ENCODE results near the gene HDAC7. TPM values are rescaled to one million over a fixed set of nuclear protein-coding genes. Genes with fewer than 3 reads are reported as not detected.
A peak's percentile ranks its signal among the peaks of the same experiment; 100 is the strongest.

The HDAC7 gene
- total RNA-seq, 1 donor from 2014 or later, result 126 TPM

DNA sequence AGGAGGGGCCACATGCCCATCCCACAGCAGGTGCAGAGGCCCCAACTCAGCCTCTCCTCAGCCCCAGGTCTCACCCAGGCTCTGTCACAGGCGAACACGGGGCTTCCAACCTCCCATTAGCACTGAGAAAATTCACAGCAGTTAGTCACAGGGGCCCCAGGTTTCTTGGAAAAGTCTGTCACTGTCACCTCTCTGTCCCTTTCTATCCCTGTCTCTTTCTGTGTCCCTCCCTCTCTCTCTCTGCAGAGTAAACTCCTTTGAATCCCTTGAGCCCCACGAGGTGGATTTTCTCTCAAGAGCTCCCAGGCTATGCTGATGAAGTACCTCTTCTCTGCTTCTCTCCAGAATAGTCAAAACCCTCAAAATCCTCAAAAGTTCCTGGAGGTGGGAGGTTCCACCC lies 80.4 kb downstream of the HDAC7 start:
- Mint-ChIP-seq H3K27me3 (no peaks in the 10 kb centered on the region), H3K9me3 (no peaks in the 10 kb centered on the region), H3K27ac (peak overlapping the region; percentile 82), H3K36me3 (ENCODE audit: low read depth) (no peaks in the 10 kb centered on the region), H3K4me3 (no peak overlapping the region), H3K4me1 (peaks cover 52% of the 10 kb centered on the region)
- CTCF ChIA-PET, result interaction anchor here (1.1 to 10.0 kb wide), 8 partner anchors 8 to 707 kb away, joined by 3 to 416 read pairs (median 102); partner anchors contain the start of genes ENDOU, RAPGEF3 and SLC48A1
- DNase-seq, result no peak
- TF ChIP-seq, protein P1, sequence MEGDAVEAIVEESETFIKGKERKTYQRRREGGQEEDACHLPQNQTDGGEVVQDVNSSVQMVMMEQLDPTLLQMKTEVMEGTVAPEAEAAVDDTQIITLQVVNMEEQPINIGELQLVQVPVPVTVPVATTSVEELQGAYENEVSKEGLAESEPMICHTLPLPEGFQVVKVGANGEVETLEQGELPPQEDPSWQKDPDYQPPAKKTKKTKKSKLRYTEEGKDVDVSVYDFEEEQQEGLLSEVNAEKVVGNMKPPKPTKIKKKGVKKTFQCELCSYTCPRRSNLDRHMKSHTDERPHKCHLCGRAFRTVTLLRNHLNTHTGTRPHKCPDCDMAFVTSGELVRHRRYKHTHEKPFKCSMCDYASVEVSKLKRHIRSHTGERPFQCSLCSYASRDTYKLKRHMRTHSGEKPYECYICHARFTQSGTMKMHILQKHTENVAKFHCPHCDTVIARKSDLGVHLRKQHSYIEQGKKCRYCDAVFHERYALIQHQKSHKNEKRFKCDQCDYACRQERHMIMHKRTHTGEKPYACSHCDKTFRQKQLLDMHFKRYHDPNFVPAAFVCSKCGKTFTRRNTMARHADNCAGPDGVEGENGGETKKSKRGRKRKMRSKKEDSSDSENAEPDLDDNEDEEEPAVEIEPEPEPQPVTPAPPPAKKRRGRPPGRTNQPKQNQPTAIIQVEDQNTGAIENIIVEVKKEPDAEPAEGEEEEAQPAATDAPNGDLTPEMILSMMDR (IDR thresholded peaks at IDR 0.05), result no peak
- intact Hi-C loops (cut with micrococcal nuclease), result no loop called here
- no peak for ATAC-seq (ENCODE audit: low read depth)
- POLR2A ChIA-PET, result interaction anchor here (1.1 to 6.6 kb wide), 7 partner anchors 13 to 342 kb away, joined by 3 to 84 read pairs (median 13); partner anchors contain the start of genes ENDOU and RAPGEF3

DNA sequence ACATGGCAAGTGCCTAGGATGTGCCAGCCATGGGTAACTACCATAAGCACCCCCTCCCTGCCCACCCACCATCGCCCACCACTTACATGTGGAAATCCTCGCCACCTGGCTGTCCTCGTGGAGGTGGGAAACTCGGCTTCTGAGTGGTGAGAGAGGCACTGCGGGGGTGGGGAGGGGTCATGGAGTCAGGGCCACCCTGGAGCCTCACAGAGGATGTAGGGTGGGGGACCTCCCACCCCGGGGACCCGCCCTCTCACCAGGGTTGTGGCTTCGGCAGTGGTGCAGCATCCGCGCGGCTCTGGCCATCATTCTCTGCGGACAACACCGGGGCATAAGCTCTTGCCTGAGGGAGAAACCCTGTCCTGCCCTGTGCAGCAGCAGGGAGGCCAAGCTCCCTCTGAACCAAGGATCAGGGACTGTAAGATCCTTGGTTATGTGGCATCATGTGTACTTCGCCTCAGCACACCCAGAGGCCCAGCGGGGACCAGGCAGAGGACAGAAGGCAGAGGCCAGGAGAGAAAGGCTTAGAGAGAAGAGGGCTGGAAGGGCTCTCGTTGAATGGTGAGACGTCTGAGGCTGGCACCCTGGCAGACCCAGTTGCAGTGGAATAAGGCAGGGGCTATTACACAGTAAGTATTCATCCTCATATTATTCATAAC lies 81.6 kb downstream of the HDAC7 start:
- ATAC-seq (ENCODE audit: low read depth) (no peak), DNase-seq (no peak)
- Mint-ChIP-seq H3K4me3 (no peak overlapping the region), H3K27me3 (no peaks in the 10 kb centered on the region), H3K4me1 (peaks cover 40% of the 10 kb centered on the region), H3K27ac (no peak overlapping the region), H3K9me3 (no peaks in the 10 kb centered on the region), H3K36me3 (ENCODE audit: low read depth) (no peaks in the 10 kb centered on the region)
- POLR2A ChIA-PET, result interaction anchor here (6.6 kb wide), 1 partner anchor 29 kb away, joined by 48 read pairs; no protein-coding TSS in a partner anchor
- intact Hi-C loops (cut with micrococcal nuclease), result no loop called here
- CTCF ChIA-PET, result interaction anchor here (7.5 to 10.0 kb wide), 2 partner anchors 32 to 42 kb away, joined by 94 to 416 read pairs; partner anchors contain the start of gene SLC48A1
- TF ChIP-seq, protein P1 (IDR thresholded peaks at IDR 0.05), result no peak

DNA sequence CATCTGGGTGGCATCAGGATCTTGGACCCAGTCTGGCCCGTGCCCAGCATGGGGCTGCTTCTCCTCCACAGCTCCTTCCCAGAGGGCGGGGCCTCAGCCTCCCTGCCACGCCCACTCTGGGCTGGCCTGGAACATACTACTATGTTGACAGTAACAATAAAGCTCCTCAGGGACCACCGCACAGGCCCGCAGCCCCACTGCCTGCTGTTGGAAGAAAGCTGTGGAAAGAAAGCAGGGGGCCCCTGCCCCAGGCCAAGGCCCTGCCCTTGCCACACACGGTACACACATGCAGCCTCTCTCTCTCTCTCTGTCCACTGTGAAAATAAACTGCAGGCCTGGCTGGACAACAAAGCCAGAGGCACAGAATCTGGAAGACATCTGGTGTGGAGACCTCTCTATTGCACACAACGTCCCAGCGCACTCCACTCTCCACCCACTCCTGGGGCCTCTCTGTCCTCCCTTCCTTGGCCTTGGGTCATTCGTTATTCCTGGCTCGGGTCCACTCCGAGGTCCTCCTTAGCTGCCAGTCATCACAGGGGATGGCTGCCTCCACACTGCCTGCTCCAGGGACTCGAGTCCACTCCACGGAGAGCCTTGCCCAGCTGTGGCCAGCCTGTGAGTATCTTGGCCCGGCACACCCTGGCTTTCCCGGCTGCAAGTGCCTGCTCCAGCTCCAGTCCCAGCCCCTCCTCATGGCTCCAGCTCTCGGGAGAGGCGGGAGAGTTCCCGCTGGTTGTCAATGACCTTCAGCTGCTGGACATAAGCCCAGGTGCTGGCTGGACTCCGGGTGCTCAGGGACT lies 82.6 kb downstream of the HDAC7 start:
- Mint-ChIP-seq H3K9me3 (no peaks in the 10 kb centered on the region), H3K4me3 (no peak overlapping the region), H3K4me1 (peaks cover 37% of the 10 kb centered on the region), H3K27me3 (no peaks in the 10 kb centered on the region), H3K27ac (no peak overlapping the region), H3K36me3 (ENCODE audit: low read depth) (no peaks in the 10 kb centered on the region)
- TF ChIP-seq, protein P1 (IDR thresholded peaks at IDR 0.05), result no peak
- DNase-seq (no peak), ATAC-seq (ENCODE audit: low read depth) (no peak)
- CTCF ChIA-PET, result interaction anchor here (0.8 to 1.6 kb wide), 4 partner anchors 21 to 102 kb away, joined by 3 to 7 read pairs (median 4); partner anchors contain the start of gene RAPGEF3
- POLR2A ChIA-PET, result interaction anchor here (1.5 kb wide), 1 partner anchor 21 kb away, joined by 5 read pairs; the partner anchor contains the start of gene RAPGEF3
- intact Hi-C loops (cut with micrococcal nuclease), result no loop called here

DNA sequence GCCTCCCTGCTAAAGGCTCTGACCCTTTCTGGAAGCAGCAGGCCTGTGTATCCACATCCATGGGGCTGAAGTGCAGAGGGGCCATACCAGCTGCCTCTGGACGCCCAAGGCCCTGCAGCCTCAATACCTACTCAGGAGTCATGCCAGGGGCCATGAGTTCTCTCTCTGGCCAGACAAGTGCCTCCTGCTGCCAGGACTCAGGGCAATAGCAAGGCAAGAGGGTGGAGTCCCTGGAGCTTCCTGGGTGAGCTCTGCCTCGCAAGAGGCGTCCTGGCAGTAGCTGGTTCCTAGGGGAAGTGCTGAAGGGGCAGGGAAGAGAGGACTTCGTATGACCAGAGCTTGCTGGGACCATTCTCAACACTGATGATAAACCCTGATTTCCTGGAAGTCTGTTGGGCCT lies 83.5 kb downstream of the HDAC7 start:
- TF ChIP-seq, protein P1 (IDR thresholded peaks at IDR 0.05), result no peak
- intact Hi-C loops (cut with micrococcal nuclease), result no loop called here
- DNase-seq, result no peak
- no peak for ATAC-seq (ENCODE audit: low read depth)
- H3K9me3 Mint-ChIP-seq, result no peaks in the 10 kb centered on the region
- no peaks in the 10 kb centered on the region for H3K36me3 Mint-ChIP-seq (ENCODE audit: low read depth)
- H3K4me1 Mint-ChIP-seq, result peaks cover 29% of the 10 kb centered on the region
- peak overlapping the region; percentile 59 for H3K27ac Mint-ChIP-seq
- ChIA-PET CTCF (interaction anchor here (0.8 to 1.6 kb wide), 3 partner anchors 21 to 103 kb away, joined by 3 to 7 read pairs (median 4); partner anchors contain the start of gene RAPGEF3), POLR2A (interaction anchor here (1.3 to 1.5 kb wide), 2 partner anchors 9 to 22 kb away, joined by 3 to 5 read pairs; partner anchors contain the start of gene RAPGEF3)
- H3K27me3 Mint-ChIP-seq, result no peaks in the 10 kb centered on the region
- no peak overlapping the region for H3K4me3 Mint-ChIP-seq

Data from activated B cell treated with CpG ODN at 0.5 μM for 24 hours (primary cell).